Mesothelial cell of epicardium (in vitro differentiated cells): ENCODE data around the gene DNAJC11. TPM values are rescaled to one million over a fixed set of nuclear protein-coding genes. Genes with fewer than 3 reads are reported as not detected.

Experiments
- DNase-seq, 2 experiments: peaks; one replicate each; pipeline ENCODE4 v3.0.0; 2021; ENCODE audit warnings: low spot score in 2 of 2; ENCODE audit not compliant: unreplicated experiment in 2 of 2
- H3K27ac Mint-ChIP-seq: 2 replicates; pipeline ENCODE4 v1.8.0; 2021; ENCODE audit warnings: mixed read lengths
- H3K27me3 Mint-ChIP-seq: 2 replicates; pipeline ENCODE4 v1.8.0; 2021; ENCODE audit warnings: low read depth, mixed read lengths
- H3K36me3 Mint-ChIP-seq: 2 replicates; pipeline ENCODE4 v1.8.0; 2021; ENCODE audit warnings: mixed read lengths
- H3K4me1 Mint-ChIP-seq: 2 replicates; pipeline ENCODE4 v1.8.0; 2021; ENCODE audit warnings: mixed read lengths
- H3K4me3 Mint-ChIP-seq: 2 replicates; pipeline ENCODE4 v1.8.0; 2021; ENCODE audit warnings: mild to moderate bottlenecking, moderate library complexity, mixed read lengths
- H3K9me3 Mint-ChIP-seq: 2 replicates; pipeline ENCODE4 v1.8.0; 2021; ENCODE audit warnings: mixed read lengths
- CTCF ChIP-seq: fragments of 200-600 bp; sonication (generic); IDR thresholded peaks from one replicate; pipeline ENCODE4 v1.5.0; 2021; ENCODE audit warnings: antibody characterized with exemption; ENCODE audit not compliant: unreplicated experiment
- total RNA-seq: library from RNA; stranded (reverse); gene quantifications from 3 replicates; pipeline ENCODE4 v1.2.1, GENCODE V29; 2021

Gene DNAJC11
- total RNA-seq, 1 donor from 2014 or later: 63.4 TPM

GRCh38 chr1:6603915-6604558 is 97.6 kb downstream of the DNAJC11 start:
- no peak for TF ChIP-seq CTCF
- Mint-ChIP-seq H3K27me3 (no peaks in the 10 kb centered on the region), H3K27ac (peak overlapping the region; percentile 99), H3K9me3 (no peaks in the 10 kb centered on the region), H3K4me1 (peaks cover 38% of the 10 kb centered on the region), H3K4me3 (peak overlapping the region; percentile 66), H3K36me3 (no peaks in the 10 kb centered on the region)
- peak; percentile 58 to 74 for DNase-seq

- peak overlapping the region; percentile 66 for H3K4me3 Mint-ChIP-seq
- peak in 1 of 2 experiments; percentile 61 for DNase-seq
- H3K27ac Mint-ChIP-seq: peak overlapping the region; percentile 99
- H3K9me3 Mint-ChIP-seq: no peaks in the 10 kb centered on the region
- H3K36me3 Mint-ChIP-seq: no peaks in the 10 kb centered on the region
- TF ChIP-seq CTCF: no peak
- peaks cover 38% of the 10 kb centered on the region for H3K4me1 Mint-ChIP-seq
- H3K27me3 Mint-ChIP-seq: no peaks in the 10 kb centered on the region
Observed at GRCh38 chr1:6603238-6603914, 98.2 kb downstream of the DNAJC11 start.

GRCh38 chr1:6602669-6603237 is 98.9 kb downstream of the DNAJC11 start, which contains the start of gene KLHL21:
Gene KLHL21 (minus strand): TSS chr1:6602869. CDS start chr1:6602817, 52 bp downstream.
- H3K27ac Mint-ChIP-seq: peak within 1 kb of the TSS; percentile 99
- no peaks in the 10 kb centered on the region for H3K9me3 Mint-ChIP-seq
- peak; percentile 74 to 83 for DNase-seq
- peak within 1 kb of the TSS; percentile 92 for H3K4me3 Mint-ChIP-seq
- H3K27me3 Mint-ChIP-seq: no peaks in the 10 kb centered on the region
- no peak for TF ChIP-seq CTCF
- peaks cover 37% of the 10 kb centered on the region for H3K4me1 Mint-ChIP-seq
- H3K36me3 Mint-ChIP-seq: no peaks in the 10 kb centered on the region

GRCh38 chr1:6601923-6602668 is 99.5 kb downstream of the DNAJC11 start:
- Mint-ChIP-seq H3K9me3 (no peaks in the 10 kb centered on the region), H3K27me3 (no peaks in the 10 kb centered on the region), H3K4me1 (peaks cover 39% of the 10 kb centered on the region), H3K27ac (peak overlapping the region; percentile 64), H3K4me3 (peak overlapping the region; percentile 92), H3K36me3 (no peaks in the 10 kb centered on the region)
- no peak for TF ChIP-seq CTCF
- DNase-seq: peak in 1 of 2 experiments; percentile 76

GRCh38 chr1:6601049-6601922 is 100.3 kb downstream of the DNAJC11 start:
- H3K9me3 Mint-ChIP-seq: no peaks in the 10 kb centered on the region
- H3K36me3 Mint-ChIP-seq: no peaks in the 10 kb centered on the region
- no peak for TF ChIP-seq CTCF
- peaks cover 47% of the 10 kb centered on the region for H3K4me1 Mint-ChIP-seq
- peak overlapping the region; percentile 94 for H3K27ac Mint-ChIP-seq
- peak overlapping the region; percentile 92 for H3K4me3 Mint-ChIP-seq
- DNase-seq: peak in 1 of 2 experiments; percentile 53
- no peaks in the 10 kb centered on the region for H3K27me3 Mint-ChIP-seq
